Activated CD4-positive, alpha-beta T cell treated with anti-CD3 and anti-CD28 coated beads, Interleukin-2, Interleukin-6, amounts not matched to agents 100 ng/mL and 50 ng/mL, durations not matched to agents 16 hours and 8 hours (primary cell): Measurements from ENCODE around the gene SHROOM2.
"Not testable (repeated sequence)": the region's sequence is repeated elsewhere in the genome, so short reads cannot be mapped to it uniquely, and the experiment has no call there.

Experiments used
- DNase-seq: peaks from one replicate; pipeline ENCODE4 v3.0.0-alpha.2; 2020

SHROOM2 gene

GRCh38 chrX:9832811-9833210 is 46.6 kb downstream of the SHROOM2 start:
- no peak for DNase-seq

GRCh38 chrX:9835585-9836210 is 49.5 kb downstream of the SHROOM2 start:
- no peak for DNase-seq

GRCh38 chrX:9842541-9842940 is 56.3 kb downstream of the SHROOM2 start:
- no peak for DNase-seq

DNA sequence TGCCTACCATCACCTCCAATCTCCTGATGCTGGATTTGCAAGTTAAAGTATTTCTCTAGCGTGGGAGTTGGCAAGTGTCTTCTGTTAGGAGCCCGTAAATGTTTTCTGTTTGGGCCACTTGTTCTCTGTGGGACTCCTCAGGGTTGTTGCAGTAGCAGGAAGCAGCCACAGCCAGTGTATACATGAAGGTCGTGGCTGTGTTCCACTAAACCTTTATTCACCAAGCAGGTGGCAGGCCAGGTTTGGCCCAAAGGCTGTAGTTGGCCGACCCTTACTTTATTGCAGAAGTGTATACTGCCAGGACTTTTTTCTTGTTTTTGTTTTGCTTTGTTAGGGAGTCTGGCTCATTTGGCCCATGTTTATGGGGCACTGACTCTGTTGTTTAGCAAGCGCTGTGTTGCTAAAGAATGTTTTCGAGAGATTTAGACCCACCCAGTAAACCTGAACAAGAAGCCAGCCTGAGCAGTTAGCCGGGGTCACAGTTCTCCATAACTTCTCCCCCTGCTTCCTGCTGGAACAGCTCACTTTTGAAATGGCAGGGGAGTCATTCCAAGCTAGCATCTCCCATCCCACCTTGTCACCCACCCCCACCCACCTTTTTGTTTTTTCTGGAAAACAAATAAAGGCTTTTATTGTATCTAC is 58.8 kb downstream of the SHROOM2 start:
- no peak for DNase-seq

DNA sequence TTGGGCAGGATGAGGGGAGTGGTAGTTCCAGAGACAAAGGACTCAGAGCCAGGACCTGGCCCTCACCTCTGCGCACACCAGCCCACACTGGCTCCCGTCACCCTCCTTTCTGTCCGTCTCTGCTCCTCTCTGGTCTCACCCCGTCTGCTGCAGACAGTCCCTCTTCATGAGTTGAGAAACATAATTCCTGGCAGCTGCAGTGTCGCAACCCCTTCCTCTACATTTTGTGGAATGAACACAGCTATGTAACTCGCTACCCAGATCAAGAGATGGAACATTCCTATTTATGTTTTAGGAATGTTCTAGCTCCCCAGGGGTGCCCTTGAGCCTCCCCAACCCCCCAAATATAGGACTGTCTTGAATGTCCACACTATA is 59.3 kb downstream of the SHROOM2 start:
- no peak for DNase-seq

- no peak for DNase-seq
Observed at GRCh38 chrX:9846631-9847030, 60.4 kb downstream of the SHROOM2 start.

DNA sequence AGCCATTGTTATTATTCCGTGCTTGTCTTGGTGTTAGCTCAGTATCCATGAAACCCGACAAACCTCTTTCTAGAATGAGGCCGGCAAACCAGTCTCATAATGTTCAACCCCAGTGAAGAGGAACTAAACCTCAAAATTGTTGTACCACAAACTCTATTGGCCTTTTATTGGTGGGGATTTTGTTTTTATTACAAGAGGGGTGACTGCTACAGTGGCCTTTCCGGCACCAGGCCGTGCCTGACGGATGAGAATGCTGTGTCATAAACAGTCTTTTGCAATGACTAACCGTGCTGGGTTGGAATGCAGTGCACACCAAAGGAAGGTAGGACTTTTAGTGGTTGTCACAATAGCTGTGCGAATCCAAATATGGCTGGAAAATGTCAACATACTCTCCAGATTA is 60.8 kb downstream of the SHROOM2 start:
- DNase-seq, result no peak

DNA sequence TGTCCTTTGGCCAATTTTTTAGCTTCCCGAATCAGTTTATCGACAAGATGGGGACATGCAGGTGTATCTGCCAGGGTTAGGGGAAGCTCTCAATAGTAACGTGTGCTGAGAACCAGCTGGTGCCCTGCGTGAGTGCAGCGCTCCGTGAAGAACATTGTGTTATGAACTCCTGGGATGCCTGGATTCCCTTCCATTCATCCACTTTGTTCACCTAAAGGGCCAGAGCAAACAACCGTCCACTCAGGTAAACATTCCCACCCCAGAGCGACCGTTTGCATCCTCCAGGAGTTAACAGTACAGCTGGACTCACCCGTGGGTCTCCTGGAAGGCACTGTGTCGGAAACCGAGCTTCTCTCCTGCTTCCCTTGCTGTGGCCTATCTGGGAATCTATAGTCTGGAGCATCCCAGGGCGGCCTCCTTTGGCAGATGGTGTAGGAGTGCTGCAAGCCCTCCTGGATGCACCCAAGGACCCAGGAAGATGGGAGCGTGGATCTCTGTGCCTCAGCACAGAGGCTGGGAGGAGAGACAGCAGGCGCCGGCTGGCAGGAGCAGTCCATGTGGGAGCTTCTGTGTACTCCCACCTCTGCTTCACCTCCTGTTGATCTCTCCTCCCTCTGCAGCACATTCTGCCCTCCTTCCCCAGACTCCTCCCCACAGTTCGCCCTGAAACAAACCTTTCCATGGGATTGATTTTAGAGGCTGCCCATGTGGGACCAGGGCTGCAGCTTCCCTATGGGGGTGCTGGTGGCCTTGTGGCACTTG is 62.7 kb downstream of the SHROOM2 start:
- no peak for DNase-seq

GRCh38 chrX:9851890-9852289 is 65.7 kb downstream of the SHROOM2 start:
- DNase-seq, result no peak

DNA sequence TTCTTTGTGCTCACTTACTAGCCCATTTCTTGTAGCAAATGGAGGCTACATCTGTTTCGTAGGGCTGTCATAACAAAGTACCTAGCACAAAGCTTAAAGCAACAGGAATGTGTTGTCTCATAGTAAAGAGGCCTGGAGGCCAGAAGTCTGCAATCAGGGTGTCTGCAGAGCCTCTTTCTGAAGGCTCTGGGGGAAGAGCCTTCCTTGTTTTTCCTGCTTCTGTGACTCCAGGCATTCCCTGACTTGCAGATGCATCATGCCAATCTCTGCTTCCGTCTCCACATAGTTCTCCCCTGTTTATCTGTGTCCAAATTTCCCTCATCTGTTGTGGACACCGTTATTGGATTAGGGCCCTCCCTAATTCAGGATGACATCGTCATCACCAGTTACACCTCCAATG is 67.1 kb downstream of the SHROOM2 start:
- DNase-seq, result no peak

DNA sequence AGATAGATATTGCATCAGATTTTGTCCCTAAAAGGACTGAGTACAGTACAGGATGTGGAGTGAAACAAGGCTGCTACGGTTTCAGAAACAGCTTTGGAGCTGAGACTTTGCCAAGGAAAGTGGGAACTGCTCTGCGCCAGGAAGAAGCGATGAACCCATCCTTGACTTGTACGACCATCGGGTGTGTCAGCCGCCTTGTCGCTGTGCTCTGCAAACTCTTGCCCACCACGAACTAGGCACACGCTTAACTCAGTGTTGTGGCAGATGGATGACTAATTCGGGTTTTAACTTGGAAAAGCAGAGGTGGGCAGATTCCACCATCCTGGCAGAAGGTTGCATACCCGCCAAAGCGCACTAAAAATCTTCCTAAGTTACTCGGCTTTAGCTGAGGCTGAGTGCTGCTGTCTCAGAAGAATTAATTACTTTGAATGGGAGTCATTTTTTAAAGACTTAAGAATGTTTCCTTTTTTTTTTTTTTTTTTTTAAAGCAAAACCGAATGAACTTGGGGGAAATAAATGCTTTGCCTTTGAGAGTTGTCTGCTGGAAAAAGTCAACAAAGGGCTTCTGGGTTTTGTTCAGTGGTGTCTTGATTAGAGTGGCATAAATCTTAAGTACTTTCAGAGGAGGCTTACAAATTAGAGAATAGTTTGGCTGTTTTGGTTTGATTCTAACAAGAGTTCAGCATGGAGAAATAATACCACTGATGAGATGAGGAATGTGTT is 69.5 kb downstream of the SHROOM2 start:
- DNase-seq, result no peak

DNA sequence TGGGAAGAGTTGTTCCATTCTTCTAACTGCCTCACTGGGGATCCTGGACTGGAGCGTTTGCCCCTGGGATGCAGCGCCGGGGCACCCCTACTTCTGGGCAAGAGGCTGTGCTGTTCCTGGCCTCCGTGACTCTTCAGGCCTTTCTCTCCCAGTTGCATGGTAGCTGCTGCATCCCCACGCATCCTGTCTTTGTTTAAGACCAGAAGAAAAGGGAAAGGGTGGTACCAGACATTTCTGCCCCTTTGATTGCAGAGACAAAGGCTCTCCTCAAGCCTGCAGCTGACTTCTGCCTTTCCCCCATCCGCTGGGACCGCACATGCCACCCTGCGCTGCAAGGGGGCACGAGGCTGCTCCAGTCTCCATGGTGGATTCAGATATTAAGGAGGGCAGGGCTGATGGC is 70.4 kb downstream of the SHROOM2 start:
- DNase-seq, result no peak

GRCh38 chrX:9857575-9858474 is 71.6 kb downstream of the SHROOM2 start:
- no peak for DNase-seq

DNA sequence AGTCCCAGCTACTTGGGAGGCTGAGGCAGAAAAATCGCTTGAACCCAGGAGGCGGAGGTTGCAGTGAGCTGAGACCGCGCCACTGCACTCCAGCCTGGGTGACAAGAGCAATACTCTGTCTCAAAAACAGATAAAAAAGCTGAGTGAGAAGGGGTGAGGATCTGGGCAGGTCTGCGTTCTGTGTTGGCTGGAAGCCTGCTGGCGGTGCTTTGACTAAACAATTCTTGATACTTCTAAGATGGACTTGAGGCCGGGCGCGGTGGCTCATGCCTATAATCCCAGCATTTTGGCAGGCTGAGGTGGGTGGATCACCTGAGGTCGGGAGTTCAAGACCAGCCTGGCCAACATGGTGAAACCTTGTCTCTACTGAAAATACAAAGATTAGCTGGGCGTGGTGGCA is 72.5 kb downstream of the SHROOM2 start:
- DNase-seq, result not testable (repeated sequence)

GRCh38 chrX:9859711-9860555 is 73.7 kb downstream of the SHROOM2 start:
- DNase-seq, result no peak

DNA sequence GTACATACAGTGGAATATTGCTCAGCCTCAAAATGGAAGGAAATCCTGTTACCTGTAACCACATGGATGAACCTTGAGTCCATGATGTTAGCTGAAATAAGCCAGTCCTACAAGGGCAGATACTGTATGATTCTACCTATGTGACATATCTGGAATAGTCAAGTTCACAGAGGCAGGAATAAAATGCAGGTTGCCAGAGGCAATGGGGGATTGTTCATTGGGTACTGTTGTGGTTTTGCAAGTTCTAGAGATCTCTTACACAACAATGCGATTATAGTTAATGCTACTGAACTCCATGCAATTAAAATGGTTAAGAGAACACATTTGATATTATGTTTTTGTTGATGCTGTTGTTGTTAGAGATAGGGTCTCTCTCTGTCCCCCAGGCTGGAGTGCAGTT is 74.6 kb downstream of the SHROOM2 start:
- DNase-seq, result no peak

DNA sequence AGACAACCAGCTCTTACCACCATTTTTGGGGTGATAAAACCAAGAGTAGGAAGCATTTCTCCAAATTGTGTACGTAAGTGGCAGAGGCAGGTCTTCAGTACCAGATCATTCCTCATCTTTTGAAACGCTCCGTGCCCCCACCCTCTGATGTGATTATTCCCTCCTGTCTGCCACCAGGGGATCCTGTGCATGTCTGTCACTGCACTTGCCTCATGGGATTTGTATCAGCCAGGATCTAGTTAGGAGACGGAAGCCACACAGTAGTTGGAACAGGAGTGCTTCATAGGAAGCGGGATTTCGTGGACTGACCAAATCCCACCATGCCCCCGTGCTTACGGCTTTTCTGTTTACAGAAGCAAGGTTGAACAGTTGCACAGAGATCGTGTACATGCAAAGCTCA is 75.5 kb downstream of the SHROOM2 start:
- no peak for DNase-seq

DNA sequence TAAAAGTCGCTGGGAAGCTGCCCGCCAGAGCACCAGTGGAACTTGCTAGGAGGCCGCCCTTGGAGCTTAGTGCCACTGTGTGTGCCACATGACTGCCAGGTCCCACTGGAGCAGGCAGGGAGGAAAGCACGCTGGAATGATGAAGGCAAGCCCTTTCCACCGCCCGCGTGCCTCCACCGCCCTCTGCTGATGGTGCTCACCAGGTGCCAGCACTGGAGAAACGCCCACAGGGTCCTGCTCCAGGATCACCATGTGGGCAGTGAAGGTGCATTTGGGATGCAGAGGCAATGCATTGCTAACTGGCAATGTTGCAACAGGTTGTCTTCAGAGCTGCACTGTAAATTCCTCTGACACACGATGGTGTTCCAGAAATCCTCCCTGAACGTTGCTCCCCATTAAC is 76.3 kb downstream of the SHROOM2 start:
- DNase-seq, result no peak

DNA sequence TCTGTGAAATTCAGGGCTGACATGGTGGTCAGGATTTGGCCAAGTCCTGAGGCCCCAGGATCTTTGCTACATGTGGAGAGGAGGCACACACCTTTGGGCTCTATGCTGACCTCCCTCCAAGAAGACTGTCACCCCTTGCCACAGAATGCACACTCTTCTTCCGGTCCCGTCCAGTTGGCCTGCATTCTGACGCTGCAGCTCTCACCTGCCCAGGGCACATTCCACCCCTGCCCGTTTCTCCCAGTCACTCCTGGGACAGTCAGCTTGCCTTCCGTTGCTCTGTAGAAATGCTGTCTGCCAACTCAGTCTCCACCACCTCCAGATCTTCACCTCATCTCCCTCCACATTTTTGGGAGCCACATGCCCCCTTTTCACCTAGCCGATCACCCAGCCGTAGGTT is 76.7 kb downstream of the SHROOM2 start:
- DNase-seq, result no peak

DNA sequence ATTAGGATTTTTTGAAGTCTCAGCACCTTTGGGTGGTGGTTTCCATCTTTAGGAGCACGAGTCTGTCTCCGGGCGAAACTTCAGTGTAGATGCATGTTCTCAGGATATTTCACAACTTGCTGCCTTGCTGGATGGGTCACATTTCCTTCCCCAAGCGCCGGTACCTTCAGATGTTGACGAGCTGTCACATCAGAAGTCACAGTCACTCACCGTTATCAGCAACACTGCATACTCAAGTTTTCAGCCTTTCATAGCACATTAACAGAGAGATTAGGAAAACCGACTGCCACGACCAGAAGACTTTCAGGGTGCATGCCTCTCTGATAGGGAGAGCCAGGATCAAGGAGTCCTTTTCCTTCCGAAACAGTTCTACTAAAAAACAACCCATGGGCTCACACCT is 77.8 kb downstream of the SHROOM2 start:
- no peak for DNase-seq

- DNase-seq, result no peak
Observed at GRCh38 chrX:9865804-9866472, 79.7 kb downstream of the SHROOM2 start.
